ENCODE measurements around the gene LMO1.

Gene LMO1

DNA sequence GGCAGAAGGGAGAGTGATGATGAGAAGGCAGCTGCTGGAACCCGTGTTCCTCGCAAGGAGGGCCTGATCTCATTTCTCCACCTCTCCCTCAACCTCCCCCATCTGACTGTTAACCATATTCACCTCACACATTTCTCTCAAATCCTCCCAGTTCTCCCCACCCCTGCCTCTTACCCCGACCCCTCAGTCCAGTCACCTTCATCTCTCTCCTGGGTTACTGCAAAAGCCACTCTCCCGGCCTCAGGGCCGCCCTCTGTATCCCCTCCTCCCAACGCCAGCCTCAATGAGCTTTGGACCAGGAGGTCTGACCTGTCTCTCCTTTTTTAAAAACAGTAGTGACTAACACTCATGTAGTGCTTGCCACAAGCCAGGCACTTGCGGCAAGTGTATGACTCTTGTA, 29.5 kb upstream of the LMO1 start:
- H3K4me1 ChIP-seq (ENCODE audit: insufficient read depth, insufficient read length): no peaks in the 10 kb centered on the region
- no peaks in the 10 kb centered on the region for H3K36me3 ChIP-seq (ENCODE audit: insufficient read depth, insufficient read length, low read length)
- peaks cover 3% of the 10 kb centered on the region for H3K27me3 ChIP-seq (ENCODE audit: insufficient read depth, insufficient read length)
- no peak overlapping the region for H3K9ac ChIP-seq (ENCODE audit: insufficient read length, low read depth)
- no peak for DNase-seq (ENCODE audit: low read depth, low spot score)
- no peak for TF ChIP-seq SUZ12 (IDR thresholded peaks at IDR 0.05; ENCODE audit: extremely low read depth, insufficient read depth, insufficient read length)
- TF ChIP-seq ZNF274 (IDR thresholded peaks at IDR 0.05; ENCODE audit: low read depth, low read length): no peak
- TF ChIP-seq YY1 (IDR thresholded peaks at IDR 0.05; ENCODE audit: insufficient read depth, insufficient read length): no peak
- no peak overlapping the region for H3K4me3 ChIP-seq (ENCODE audit: insufficient read length, low read depth)
- no peaks in the 10 kb centered on the region for H3K9me3 ChIP-seq (ENCODE audit: insufficient read depth, low read length)

DNA sequence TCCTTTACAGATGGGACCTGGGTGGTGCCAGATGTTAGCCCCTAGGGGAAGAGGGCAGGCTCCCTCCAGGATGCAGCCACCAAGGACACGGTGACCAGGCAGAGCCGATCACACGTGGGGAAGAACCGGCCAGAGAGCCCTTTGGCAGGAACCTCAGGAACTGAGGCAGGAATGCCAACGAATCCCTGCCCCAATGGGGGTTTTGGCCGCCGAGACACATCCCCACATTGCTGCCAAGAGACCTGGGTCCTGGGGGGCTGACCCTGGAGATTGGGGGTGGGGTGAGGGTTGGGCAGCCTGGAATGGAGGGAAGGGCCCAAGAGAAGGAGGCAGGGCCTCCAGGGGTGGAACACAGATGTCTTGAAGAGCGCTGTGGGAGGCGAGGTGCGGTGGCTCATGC, 28.7 kb upstream of the LMO1 start:
- H3K27me3 ChIP-seq (ENCODE audit: insufficient read depth, insufficient read length): peaks cover 3% of the 10 kb centered on the region
- no peak for DNase-seq (ENCODE audit: low read depth, low spot score)
- TF ChIP-seq SUZ12 (IDR thresholded peaks at IDR 0.05; ENCODE audit: extremely low read depth, insufficient read depth, insufficient read length): no peak
- TF ChIP-seq ZNF274 (IDR thresholded peaks at IDR 0.05; ENCODE audit: low read depth, low read length): no peak
- TF ChIP-seq YY1 (IDR thresholded peaks at IDR 0.05; ENCODE audit: insufficient read depth, insufficient read length): no peak
- no peaks in the 10 kb centered on the region for H3K9me3 ChIP-seq (ENCODE audit: insufficient read depth, low read length)
- H3K36me3 ChIP-seq (ENCODE audit: insufficient read depth, insufficient read length, low read length): no peaks in the 10 kb centered on the region
- no peaks in the 10 kb centered on the region for H3K4me1 ChIP-seq (ENCODE audit: insufficient read depth, insufficient read length)
- no peak overlapping the region for H3K9ac ChIP-seq (ENCODE audit: insufficient read length, low read depth)
- no peak overlapping the region for H3K4me3 ChIP-seq (ENCODE audit: insufficient read length, low read depth)

DNA sequence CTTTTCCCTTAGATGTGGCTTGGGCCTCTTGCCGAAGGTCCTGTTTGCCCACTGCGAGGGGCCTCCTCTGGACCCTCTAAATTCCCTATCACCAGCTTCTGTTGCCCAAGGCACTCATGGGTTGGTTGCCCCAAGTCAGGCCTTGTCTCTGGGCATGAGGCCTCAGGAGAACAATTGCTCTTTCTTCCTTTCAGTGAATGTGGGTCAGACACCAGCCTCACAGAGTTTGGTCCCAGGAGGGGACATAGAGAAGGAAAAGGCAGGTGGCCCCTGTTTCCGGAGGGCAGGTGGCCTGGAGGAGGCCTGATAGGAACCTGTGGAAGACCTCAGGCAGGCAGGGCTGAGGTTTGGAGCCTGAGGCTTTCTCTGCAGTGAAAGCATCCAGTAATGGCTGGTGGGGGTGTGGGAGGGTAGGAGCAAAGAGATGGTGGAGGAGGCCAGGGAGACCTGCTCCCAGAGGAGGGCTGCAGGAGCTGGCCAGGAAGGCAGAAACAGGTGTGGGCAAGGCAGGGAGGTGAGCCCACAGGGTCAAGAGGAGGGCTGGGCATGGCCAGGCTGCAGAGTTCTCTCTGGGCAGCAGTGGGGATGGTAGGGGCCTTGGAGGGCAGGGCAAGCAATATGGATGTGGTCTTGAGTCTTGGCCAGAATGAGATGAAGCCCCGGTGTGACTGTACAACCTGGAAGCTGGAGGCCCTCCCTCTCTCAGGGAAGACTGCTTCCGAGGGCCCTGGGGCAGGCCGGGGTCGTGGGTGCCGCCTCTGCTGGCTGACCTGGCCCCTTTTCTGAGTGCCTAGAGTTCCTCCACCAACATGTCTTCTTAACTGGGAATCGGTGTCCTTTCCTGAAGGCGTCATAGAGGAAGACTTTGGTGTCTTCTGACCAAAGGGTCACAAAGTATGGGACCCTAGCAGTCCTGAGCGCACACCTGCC, 28.0 kb upstream of the LMO1 start:
- Histone ChIP-seq H3K36me3 (ENCODE audit: insufficient read depth, insufficient read length, low read length) (no peaks in the 10 kb centered on the region), H3K27me3 (ENCODE audit: insufficient read depth, insufficient read length) (peaks cover 3% of the 10 kb centered on the region), H3K4me1 (ENCODE audit: insufficient read depth, insufficient read length) (no peaks in the 10 kb centered on the region), H3K4me3 (ENCODE audit: insufficient read length, low read depth) (no peak overlapping the region), H3K9ac (ENCODE audit: insufficient read length, low read depth) (no peak overlapping the region), H3K9me3 (ENCODE audit: insufficient read depth, low read length) (no peaks in the 10 kb centered on the region)
- DNase-seq (ENCODE audit: low read depth, low spot score): no peak
- TF ChIP-seq SUZ12 (IDR thresholded peaks at IDR 0.05; ENCODE audit: extremely low read depth, insufficient read depth, insufficient read length) (no peak), ZNF274 (IDR thresholded peaks at IDR 0.05; ENCODE audit: low read depth, low read length) (no peak), YY1 (IDR thresholded peaks at IDR 0.05; ENCODE audit: insufficient read depth, insufficient read length) (no peak)

DNA sequence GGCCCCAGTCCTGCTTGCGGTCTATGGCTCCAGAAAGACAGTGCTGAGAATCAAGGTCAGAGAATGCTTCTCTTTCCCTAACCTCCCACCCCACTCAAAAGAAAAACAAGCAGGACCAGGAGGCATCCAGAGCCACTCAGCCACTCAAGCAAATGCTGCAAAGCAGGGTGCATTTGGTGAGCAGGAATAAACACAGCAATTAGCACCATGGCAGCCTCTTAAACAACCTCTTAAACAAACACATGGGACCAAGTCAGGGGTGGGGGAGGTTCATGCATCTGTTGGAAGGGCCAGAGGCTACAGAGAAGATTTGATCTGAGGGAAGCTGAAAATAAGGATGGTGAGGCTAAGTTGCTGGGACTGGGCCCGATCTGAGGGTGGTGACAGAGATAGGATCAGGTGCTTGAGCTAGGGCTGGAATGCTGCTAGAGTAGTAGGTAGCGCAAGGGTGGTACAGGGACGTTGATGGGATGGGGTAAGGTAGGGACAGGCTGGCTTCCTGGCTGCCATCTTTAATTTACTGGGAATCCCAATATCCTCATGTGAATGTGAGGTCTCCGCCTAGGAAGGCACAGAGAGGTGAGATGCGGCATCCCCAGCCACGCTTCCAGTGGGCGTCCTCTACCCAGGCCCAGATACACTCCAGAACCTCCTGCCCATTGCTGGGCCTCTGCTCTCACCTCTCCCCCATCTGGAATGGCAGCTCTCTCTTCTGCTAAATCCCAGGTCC, 26.6 kb upstream of the LMO1 start:
- DNase-seq (ENCODE audit: low read depth, low spot score): no peak
- Histone ChIP-seq H3K36me3 (ENCODE audit: insufficient read depth, insufficient read length, low read length) (no peaks in the 10 kb centered on the region), H3K9me3 (ENCODE audit: insufficient read depth, low read length) (no peaks in the 10 kb centered on the region), H3K4me3 (ENCODE audit: insufficient read length, low read depth) (no peak overlapping the region), H3K9ac (ENCODE audit: insufficient read length, low read depth) (no peak overlapping the region), H3K27me3 (ENCODE audit: insufficient read depth, insufficient read length) (peaks cover 9% of the 10 kb centered on the region), H3K4me1 (ENCODE audit: insufficient read depth, insufficient read length) (no peaks in the 10 kb centered on the region)
- no peak for TF ChIP-seq SUZ12 (IDR thresholded peaks at IDR 0.05; ENCODE audit: extremely low read depth, insufficient read depth, insufficient read length)
- no peak for TF ChIP-seq ZNF274 (IDR thresholded peaks at IDR 0.05; ENCODE audit: low read depth, low read length)
- TF ChIP-seq YY1 (IDR thresholded peaks at IDR 0.05; ENCODE audit: insufficient read depth, insufficient read length): no peak

DNA sequence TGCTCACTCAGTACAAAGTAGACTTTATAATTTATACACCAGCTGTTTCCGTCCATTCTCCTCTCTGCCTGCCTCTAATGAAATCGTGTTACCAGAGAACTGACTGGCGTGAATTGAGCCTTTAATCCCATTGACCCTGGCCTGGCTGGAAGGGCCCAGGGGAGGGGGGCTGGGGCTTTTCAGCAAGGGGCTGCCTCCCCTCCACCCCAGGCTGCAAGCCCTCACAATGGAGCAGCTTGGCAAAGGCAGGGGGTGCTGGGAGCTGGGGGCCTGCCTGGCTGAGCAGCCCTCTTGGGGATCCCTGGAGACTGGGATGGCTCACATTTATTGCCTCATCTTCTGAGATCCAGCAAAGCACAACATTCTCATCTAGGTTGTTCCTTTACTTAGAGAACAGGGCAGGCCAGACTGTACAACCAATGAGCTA, 25.8 kb upstream of the LMO1 start:
- TF ChIP-seq SUZ12 (IDR thresholded peaks at IDR 0.05; ENCODE audit: extremely low read depth, insufficient read depth, insufficient read length) (no peak), ZNF274 (IDR thresholded peaks at IDR 0.05; ENCODE audit: low read depth, low read length) (no peak), YY1 (IDR thresholded peaks at IDR 0.05; ENCODE audit: insufficient read depth, insufficient read length) (no peak)
- H3K9ac ChIP-seq (ENCODE audit: insufficient read length, low read depth): no peak overlapping the region
- H3K9me3 ChIP-seq (ENCODE audit: insufficient read depth, low read length): no peaks in the 10 kb centered on the region
- no peaks in the 10 kb centered on the region for H3K36me3 ChIP-seq (ENCODE audit: insufficient read depth, insufficient read length, low read length)
- no peak for DNase-seq (ENCODE audit: low read depth, low spot score)
- H3K4me3 ChIP-seq (ENCODE audit: insufficient read length, low read depth): no peak overlapping the region
- H3K4me1 ChIP-seq (ENCODE audit: insufficient read depth, insufficient read length): no peaks in the 10 kb centered on the region
- H3K27me3 ChIP-seq (ENCODE audit: insufficient read depth, insufficient read length): peaks cover 12% of the 10 kb centered on the region

DNA sequence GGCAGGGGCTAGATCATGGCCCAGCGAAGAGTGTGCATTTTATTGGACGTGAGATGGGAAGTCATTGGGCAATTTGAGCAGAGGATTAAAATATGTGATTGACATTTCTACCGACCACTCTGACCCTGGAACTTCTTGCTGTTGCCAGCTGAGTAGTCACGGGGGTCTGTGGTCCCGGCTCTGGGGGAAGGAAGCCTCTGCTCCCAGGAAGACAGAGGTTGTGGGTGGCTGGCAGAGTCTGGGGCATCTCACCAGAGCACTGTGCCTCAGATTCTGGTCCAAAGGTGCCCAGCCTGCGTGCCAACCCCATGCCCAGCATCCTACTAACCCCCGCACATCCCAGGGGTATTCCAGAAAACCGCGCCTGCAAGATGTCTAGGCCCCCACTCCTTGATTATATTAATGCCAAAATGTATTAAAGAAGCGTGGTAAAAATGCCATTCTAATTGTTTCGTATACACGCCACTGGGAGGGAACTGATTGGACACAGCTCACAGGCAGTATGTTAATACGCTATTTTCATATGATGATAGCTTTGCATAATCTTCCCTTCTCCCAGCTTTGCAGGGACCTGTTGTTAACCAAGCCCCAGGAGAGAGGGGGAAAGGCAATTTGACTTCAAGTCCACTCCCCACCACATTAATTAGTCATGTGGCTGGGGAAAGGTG, 25.3 kb upstream of the LMO1 start:
- no peak for TF ChIP-seq ZNF274 (IDR thresholded peaks at IDR 0.05; ENCODE audit: low read depth, low read length)
- Histone ChIP-seq H3K9me3 (ENCODE audit: insufficient read depth, low read length) (no peaks in the 10 kb centered on the region), H3K36me3 (ENCODE audit: insufficient read depth, insufficient read length, low read length) (no peaks in the 10 kb centered on the region), H3K9ac (ENCODE audit: insufficient read length, low read depth) (no peak overlapping the region), H3K4me1 (ENCODE audit: insufficient read depth, insufficient read length) (no peaks in the 10 kb centered on the region), H3K27me3 (ENCODE audit: insufficient read depth, insufficient read length) (peaks cover 14% of the 10 kb centered on the region), H3K4me3 (ENCODE audit: insufficient read length, low read depth) (no peak overlapping the region)
- DNase-seq (ENCODE audit: low read depth, low spot score): no peak

All from NT2/D1 (cell line).